ENCODE measurements around the gene SNX19. TPM values are rescaled to one million over a fixed set of nuclear protein-coding genes. Genes with fewer than 3 reads are reported as not detected.

The SNX19 gene
- total RNA-seq, 4 donors from 2014 or later: 89.8 to 193 (median 137) TPM

GRCh38 chr11:130868721-130869390, 47.4 kb downstream of the SNX19 start:
- no peaks in the 10 kb centered on the region for H3K9me3 ChIP-seq
- 77 to 92% methylated on average over 6 to 7 of the region's 7 CpGs for WGBS, 2 donors (ENCODE audit: low coverage in 1 of 2)
- H3K4me1 ChIP-seq: peaks cover 0 to 4% (median 2%) of the 10 kb centered on the region in 4 donors
- intact Hi-C loops (cut with DNase I; ENCODE audit: low total_unique reads): loop anchor here (10.0 kb wide), 1 partner anchor 234 kb away; no protein-coding TSS in a partner anchor
- H3K4me3 ChIP-seq: no peak overlapping the region
- in situ Hi-C loops (cut with MboI; ENCODE audit: low pct_ligation_motif_present in 1 of 4, low pct_unique_long_range_greater_than_20kb in 1 of 4, low sequenced_read_pairs in 3 of 4): loop anchor here (10.0 to 25.0 kb wide), 2 partner anchors 434 to 657 kb away; no protein-coding TSS in a partner anchor
- H3K36me3 ChIP-seq: peaks cover 0 to 11% (median 0%) of the 10 kb centered on the region in 4 donors
- H3K27ac ChIP-seq: no peak overlapping the region
- H3K27me3 ChIP-seq: no peaks in the 10 kb centered on the region
- TF ChIP-seq CTCF (IDR thresholded peaks at IDR 0.05) (no peak), POLR2A (IDR thresholded peaks at IDR 0.05) (no peak)
- no peak for DNase-seq

GRCh38 chr11:130868086-130868710, 48.1 kb downstream of the SNX19 start:
- H3K27ac ChIP-seq: no peak overlapping the region
- peaks cover 0 to 4% (median 2%) of the 10 kb centered on the region in 4 donors for H3K4me1 ChIP-seq
- no peaks in the 10 kb centered on the region for H3K27me3 ChIP-seq
- WGBS, 2 donors (ENCODE audit: low coverage in 1 of 2): 82 to 90% methylated on average over 4 to 8 of the region's 8 CpGs
- TF ChIP-seq POLR2AphosphoS5 (IDR thresholded peaks at IDR 0.05) (no peak), CTCF (IDR thresholded peaks at IDR 0.05) (no peak), EP300 (IDR thresholded peaks at IDR 0.05; ENCODE audit: low read depth) (no peak), POLR2A (IDR thresholded peaks at IDR 0.05) (no peak)
- intact Hi-C loops (cut with DNase I; ENCODE audit: low total_unique reads) (loop anchor here (10.0 kb wide), 1 partner anchor 233 kb away; no protein-coding TSS in a partner anchor), in situ Hi-C loops (cut with MboI; ENCODE audit: low pct_ligation_motif_present in 1 of 4, low pct_unique_long_range_greater_than_20kb in 1 of 4, low sequenced_read_pairs in 3 of 4) (loop anchor here (10.0 to 25.0 kb wide), 2 partner anchors 433 to 656 kb away; no protein-coding TSS in a partner anchor)
- H3K36me3 ChIP-seq: peaks cover 0 to 11% (median 0%) of the 10 kb centered on the region in 4 donors
- no peaks in the 10 kb centered on the region for H3K9me3 ChIP-seq
- DNase-seq: no peak
- H3K4me3 ChIP-seq: no peak overlapping the region

- Histone ChIP-seq H3K9me3 (no peaks in the 10 kb centered on the region), H3K4me3 (no peak overlapping the region), H3K36me3 (peaks cover 0 to 11% (median 0%) of the 10 kb centered on the region in 4 donors), H3K27ac (no peak overlapping the region), H3K27me3 (no peaks in the 10 kb centered on the region), H3K4me1 (peaks cover 0 to 4% (median under 1%) of the 10 kb centered on the region in 4 donors)
- TF ChIP-seq POLR2AphosphoS5 (IDR thresholded peaks at IDR 0.05): no peak
- no peak for TF ChIP-seq EP300 (IDR thresholded peaks at IDR 0.05; ENCODE audit: low read depth)
- no peak for TF ChIP-seq POLR2A (IDR thresholded peaks at IDR 0.05)
- no peak for TF ChIP-seq CTCF (IDR thresholded peaks at IDR 0.05)
- in situ Hi-C loops (cut with MboI; ENCODE audit: low pct_ligation_motif_present in 1 of 4, low pct_unique_long_range_greater_than_20kb in 1 of 4, low sequenced_read_pairs in 3 of 4): loop anchor here (10.0 to 25.0 kb wide), 2 partner anchors 432 to 655 kb away; no protein-coding TSS in a partner anchor
- intact Hi-C loops (cut with DNase I; ENCODE audit: low total_unique reads): loop anchor here (10.0 kb wide), 1 partner anchor 232 kb away; no protein-coding TSS in a partner anchor
- WGBS, 2 donors (ENCODE audit: low coverage in 1 of 2): 88 to 100% methylated on average over 2 to 4 of the region's 4 CpGs
- DNase-seq: no peak
Measured at GRCh38 chr11:130866831-130867230, 49.4 kb downstream of the SNX19 start.

GRCh38 chr11:130865774-130866114, 50.5 kb downstream of the SNX19 start:
- Histone ChIP-seq H3K9me3 (no peaks in the 10 kb centered on the region), H3K27me3 (no peaks in the 10 kb centered on the region), H3K4me3 (no peak overlapping the region), H3K27ac (no peak overlapping the region), H3K36me3 (peaks cover 0 to 6% (median 0%) of the 10 kb centered on the region in 4 donors), H3K4me1 (peaks cover 0 to 7% (median 2%) of the 10 kb centered on the region in 4 donors)
- in situ Hi-C loops (cut with MboI; ENCODE audit: low pct_ligation_motif_present in 1 of 4, low pct_unique_long_range_greater_than_20kb in 1 of 4, low sequenced_read_pairs in 3 of 4) (loop anchor here (10.0 to 25.0 kb wide), 2 partner anchors 431 to 653 kb away; no protein-coding TSS in a partner anchor), intact Hi-C loops (cut with DNase I; ENCODE audit: low total_unique reads) (loop anchor here (10.0 kb wide), 1 partner anchor 231 kb away; no protein-coding TSS in a partner anchor)
- TF ChIP-seq POLR2AphosphoS5 (IDR thresholded peaks at IDR 0.05) (no peak), EP300 (IDR thresholded peaks at IDR 0.05; ENCODE audit: low read depth) (no peak), CTCF (IDR thresholded peaks at IDR 0.05) (no peak), POLR2A (IDR thresholded peaks at IDR 0.05) (no peak)
- no peak for DNase-seq
- WGBS, 2 donors (ENCODE audit: low coverage in 1 of 2): 96% methylated on average over 7 of the region's 7 CpGs; no CpG with 5 or more reads in 1 of the 2 donors
